Choroid plexus epithelial cell (primary cell): ENCODE results near the gene DNAI1.

Experiments used
- DNase-seq: peaks from one replicate; pipeline ENCODE4 v3.0.0-alpha.2; 2010; ENCODE audit warnings: low read depth
- H3K4me3 ChIP-seq: 2 replicates; pipeline ENCODE4 v1.5.1; 2011; ENCODE audit warnings: low read depth, mild to moderate bottlenecking, control low read depth, low read length, moderate library complexity
- CTCF ChIP-seq: conservative IDR thresholded peaks from 2 replicates; pipeline ENCODE4 v1.5.1; 2011; ENCODE audit warnings: low read depth, mild to moderate bottlenecking, control low read depth, inconsistent platforms, low read length, moderate library complexity

Gene DNAI1

GRCh38 chr9:34517185-34517584 is 58.6 kb downstream of the DNAI1 start:
- TF ChIP-seq CTCF, result no peak
- H3K4me3 ChIP-seq, result no peak overlapping the region
- no peak for DNase-seq

GRCh38 chr9:34518110-34518616 is 59.6 kb downstream of the DNAI1 start:
- no peak for TF ChIP-seq CTCF
- DNase-seq, result no peak
- H3K4me3 ChIP-seq, result no peak overlapping the region

- DNase-seq, result no peak
- no peak overlapping the region for H3K4me3 ChIP-seq
- TF ChIP-seq CTCF, result no peak
Observed at GRCh38 chr9:34518896-34519295, 60.3 kb downstream of the DNAI1 start.

GRCh38 chr9:34519321-34520020 is 60.9 kb downstream of the DNAI1 start:
- no peak overlapping the region for H3K4me3 ChIP-seq
- no peak for DNase-seq
- TF ChIP-seq CTCF, result no peak

- no peak overlapping the region for H3K4me3 ChIP-seq
Observed at GRCh38 chr9:34520096-34520495, 61.5 kb downstream of the DNAI1 start.

GRCh38 chr9:34520505-34521385 is 62.1 kb downstream of the DNAI1 start:
- DNase-seq, result no peak
- TF ChIP-seq CTCF, result no peak
- H3K4me3 ChIP-seq, result no peak overlapping the region

More at GRCh38 chr9:34520096-34520495, 61.5 kb downstream of the DNAI1 start:
- DNase-seq, result no peak
- no peak for TF ChIP-seq CTCF
